GM12892 (cell line): ENCODE measurements around the gene DLAT.

Experiments used
- POLR2A ChIP-seq: IDR thresholded peaks from 2 replicates; pipeline ENCODE4 v1.6.1; 2011; ENCODE audit warnings: low read depth, low read length, control low read depth
- POLR2AphosphoS5 ChIP-seq: IDR thresholded peaks from 2 replicates; pipeline ENCODE4 v1.6.1; 2011; ENCODE audit warnings: low read depth, low read length, control low read depth
- TAF1 ChIP-seq: IDR thresholded peaks from 2 replicates; pipeline ENCODE4 v1.6.1; 2011; ENCODE audit warnings: low read depth, mild to moderate bottlenecking, control low read depth, low read length, borderline replicate concordance

GRCh38 chr11:112037527-112037926 is 12.3 kb downstream of the DLAT start:
- TF ChIP-seq POLR2A (no peak), TAF1 (no peak), POLR2AphosphoS5 (no peak)
